Activated CD4-positive, alpha-beta T cell treated with anti-CD3 and anti-CD28 coated beads, Interleukin-2, amount 50 U/mL, for 4 hours (primary cell): ENCODE results near the gene EPN3.

ENCODE experiments used
- DNase-seq, 2 experiments: peaks; one replicate each; pipeline ENCODE4 v3.0.0-alpha.2; 2020

Gene EPN3

DNA sequence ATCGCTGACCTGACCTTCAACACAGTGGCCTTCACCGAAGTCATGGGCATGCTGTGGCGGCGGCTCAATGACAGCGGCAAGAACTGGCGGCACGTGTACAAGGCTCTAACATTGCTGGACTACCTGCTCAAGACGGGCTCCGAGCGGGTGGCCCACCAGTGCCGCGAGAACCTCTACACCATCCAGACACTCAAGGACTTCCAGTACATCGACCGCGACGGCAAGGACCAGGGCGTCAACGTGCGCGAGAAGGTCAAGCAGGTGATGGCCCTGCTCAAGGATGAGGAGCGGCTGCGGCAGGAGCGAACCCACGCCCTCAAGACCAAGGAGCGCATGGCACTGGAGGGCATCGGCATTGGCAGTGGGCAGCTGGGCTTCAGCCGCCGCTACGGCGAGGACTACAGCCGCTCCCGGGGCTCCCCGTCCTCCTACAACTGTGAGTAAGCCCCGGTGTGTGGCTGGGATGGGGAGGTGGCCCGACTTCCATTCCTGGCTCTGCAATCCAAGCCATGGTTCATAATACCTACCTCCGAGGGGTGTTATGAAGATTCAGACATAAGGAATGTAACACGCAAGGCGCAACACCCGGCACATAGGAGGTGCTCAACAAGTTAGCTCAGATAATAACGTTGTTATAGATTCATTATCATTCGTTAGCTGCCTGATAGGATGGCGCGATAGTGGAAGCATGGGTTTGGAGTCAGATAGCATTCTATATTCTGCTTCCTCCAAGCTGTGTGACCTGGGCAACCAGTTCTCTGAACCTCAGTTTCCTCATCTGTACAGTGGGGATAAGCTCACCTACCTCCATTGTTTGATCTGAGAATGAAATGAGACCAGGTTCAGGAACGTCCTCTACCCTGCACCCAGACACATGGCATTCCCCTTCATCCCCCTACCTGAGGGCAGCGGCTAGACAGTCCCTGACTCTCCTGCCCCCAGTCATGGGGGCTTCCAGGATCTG is 4.4 kb downstream of the EPN3 start:
- no peak for DNase-seq

DNA sequence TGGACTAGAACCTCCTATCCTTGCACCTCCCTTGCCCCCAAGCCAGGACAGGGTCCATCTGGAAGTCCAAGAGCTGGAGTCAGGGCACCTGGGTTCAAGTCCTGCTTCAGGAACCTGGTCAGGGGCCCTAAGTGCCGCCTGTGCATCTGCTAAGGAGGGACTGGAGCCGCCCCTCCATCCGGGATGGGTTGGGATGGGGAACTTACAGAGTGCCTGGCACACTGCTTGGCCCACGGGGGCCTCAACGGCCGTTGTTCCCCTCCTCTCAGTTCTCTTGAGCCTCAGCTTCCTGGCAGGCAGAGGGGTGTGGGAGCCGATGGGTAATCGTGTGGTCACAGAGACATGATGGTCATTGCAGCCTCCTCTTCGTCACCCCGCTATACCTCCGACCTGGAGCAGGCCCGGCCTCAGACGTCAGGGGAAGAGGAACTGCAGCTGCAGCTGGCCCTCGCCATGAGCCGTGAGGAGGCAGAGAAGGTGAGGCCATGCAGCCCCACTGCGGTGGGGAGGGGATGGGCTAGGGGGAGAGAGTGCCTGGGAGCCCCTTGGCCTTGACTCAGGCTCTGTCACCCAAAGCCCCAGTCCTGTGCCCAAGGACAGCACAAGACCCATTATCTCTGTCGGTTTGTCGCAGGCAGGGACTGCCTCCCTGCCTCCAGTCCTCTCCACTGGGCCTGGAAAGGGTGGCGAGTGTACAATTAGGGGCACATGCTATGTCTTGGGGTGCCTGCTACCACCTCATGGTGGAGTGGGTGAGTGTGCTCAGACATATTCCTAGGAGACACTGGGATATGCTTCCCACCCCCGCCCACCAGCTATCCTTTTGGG is 5.4 kb downstream of the EPN3 start:
- DNase-seq = no peak

DNA sequence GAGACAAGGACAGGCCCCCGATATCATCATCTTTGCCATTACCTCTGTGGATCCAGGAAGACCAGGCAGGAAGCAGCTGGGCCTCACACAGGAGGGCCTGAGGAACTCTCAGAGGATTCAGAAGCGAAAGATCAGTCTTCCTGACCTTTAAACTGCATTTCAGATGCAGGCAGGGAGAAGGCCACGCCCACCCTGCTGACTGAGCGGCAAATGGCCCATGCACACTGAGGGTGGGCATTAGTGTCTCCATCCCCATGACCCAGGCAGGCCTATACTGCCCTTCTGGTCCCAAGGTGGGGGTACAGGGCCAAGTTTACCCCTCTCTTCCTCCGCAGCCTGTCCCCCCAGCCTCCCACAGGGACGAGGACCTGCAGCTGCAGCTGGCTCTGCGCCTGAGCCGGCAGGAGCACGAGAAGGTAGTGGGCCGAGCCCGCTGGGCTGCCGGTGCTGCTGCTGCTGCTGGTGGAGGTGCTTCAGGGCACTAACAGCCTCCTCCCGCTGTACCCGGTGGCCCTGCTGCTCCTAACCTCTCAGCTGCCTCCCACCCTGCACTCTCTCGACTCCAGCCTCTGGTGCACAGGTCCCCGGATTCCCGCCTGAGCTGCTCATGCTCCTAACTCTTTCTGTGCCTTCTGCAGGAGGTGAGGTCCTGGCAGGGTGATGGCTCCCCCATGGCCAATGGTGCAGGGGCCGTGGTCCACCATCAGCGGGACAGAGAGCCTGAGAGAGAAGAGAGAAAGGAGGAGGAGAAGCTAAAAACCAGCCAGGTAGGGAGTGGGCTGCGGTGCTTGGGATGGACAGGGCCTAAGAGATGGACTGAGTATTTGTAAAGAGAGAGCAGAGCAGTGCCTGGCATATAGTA is 6.2 kb downstream of the EPN3 start:
- DNase-seq = no peak

DNA sequence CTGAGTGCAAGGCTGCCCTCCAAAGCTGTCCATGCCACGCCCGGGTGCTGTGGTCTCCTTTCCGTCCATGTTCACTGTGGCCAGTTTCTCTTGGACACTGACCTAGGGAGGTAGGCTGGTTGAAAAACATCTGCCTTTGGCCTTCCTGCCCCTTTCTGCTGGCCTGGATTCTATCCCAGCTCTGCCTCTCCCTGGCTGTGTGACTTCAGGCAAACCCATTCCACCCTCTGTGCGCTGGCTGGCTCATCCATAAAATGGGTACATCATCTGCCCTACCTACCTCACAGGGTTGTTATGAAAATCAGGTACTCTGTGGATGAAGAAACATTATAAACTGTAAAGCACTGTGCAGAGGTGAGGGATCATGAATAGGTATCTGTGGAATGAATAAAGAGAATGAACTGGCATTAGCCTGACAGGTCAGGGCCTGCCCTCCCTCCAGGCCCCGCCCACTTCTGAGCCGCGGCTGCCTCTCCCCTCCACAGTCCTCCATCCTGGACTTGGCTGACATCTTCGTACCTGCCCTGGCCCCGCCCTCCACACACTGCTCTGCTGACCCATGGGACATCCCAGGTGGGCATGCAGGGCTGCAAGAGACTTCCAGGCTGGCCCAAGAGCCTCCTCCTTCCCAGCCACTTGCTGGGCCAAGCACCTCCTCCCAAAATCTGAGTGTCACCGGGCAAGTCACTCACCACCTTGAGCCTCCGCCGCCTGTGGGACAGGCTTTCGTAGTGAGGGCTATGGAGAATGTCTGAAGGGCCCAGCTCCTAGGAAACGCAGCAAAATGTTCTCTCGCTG is 7.4 kb downstream of the EPN3 start:
- no peak for DNase-seq

DNA sequence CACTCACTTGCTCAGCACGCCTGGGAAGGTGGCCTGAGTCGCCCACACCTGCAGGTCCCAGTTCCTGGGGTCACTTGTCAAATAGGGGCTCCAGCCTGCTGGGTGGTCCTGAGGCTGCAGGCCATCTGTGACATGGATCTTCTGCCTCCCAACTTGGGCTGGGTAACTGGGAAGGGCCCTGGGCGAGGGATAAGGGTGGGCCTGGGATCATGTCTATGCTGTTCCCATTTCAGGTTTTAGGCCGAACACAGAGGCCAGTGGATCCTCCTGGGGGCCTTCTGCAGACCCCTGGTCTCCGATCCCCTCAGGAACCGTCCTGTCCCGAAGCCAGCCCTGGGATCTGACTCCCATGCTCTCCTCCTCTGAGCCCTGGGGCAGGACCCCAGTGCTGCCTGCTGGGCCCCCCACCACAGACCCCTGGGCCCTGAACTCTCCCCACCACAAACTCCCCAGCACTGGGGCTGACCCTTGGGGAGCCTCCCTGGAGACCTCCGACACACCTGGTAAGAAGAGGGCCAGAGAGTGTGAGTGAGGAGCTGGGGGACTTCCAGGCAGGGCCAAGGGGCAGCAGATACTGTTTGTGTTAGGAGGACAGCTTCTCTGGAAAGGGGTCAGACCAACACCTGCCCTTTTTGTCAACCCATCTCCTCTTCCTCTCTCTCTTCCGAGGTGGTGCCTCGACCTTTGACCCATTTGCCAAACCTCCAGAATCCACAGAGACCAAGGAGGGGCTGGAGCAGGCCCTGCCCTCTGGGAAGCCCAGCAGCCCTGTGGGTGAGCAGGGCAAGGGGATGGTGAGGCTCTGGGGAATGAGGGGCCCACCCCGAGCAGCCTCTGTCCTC is 8.2 kb downstream of the EPN3 start:
- no peak for DNase-seq

DNA sequence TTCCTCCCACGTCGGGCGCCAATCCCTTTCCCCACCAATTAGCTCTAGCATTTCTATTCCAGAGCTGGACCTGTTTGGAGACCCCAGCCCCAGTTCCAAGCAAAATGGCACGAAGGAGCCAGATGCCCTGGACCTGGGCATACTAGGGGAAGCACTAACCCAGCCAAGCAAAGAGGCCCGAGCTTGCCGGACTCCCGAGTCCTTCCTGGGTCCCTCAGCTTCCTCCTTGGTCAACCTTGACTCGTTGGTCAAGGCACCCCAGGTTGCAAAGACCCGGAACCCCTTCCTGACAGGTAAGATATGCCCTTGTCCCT is 8.8 kb downstream of the EPN3 start:
- DNase-seq = no peak

DNA sequence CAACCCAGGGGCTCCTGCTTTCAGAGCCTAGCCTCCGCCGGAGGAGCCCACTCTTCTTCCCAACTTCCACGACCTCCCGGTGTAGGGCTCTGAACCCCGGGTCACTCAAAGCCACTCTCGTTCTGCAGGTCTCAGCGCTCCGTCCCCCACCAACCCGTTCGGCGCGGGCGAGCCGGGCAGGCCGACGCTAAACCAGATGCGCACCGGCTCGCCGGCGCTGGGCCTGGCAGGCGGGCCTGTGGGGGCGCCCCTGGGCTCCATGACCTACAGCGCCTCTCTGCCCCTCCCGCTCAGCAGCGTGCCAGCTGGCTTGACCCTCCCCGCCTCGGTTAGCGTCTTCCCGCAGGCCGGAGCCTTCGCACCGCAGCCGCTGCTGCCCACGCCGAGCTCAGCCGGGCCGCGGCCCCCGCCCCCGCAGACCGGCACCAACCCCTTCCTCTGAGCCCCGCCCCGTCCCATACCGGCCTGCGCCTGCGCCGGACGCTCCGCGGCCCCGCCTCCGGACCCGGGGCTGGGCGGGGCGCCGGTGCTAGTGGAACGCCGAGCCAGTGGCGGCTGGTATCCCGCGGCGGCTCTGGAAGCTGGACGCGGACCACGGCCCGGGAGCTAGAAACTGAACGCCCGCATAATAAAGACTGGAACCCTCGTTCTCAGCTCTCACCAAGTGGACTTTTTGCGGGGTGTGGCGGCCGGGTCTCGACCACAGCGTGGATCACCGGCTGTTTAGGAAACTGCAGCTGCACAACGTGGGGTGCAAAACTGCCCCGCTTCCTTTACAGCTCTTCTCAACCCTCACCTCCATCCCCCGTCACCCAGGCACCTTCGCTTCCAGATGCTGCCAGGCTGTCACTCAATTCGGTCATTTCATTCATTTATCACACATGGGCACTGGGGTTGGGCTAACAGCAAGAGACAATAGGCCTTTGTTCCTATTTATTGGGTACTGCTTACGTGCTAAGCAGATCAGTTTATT is 9.5 kb downstream of the EPN3 start:
- peak; percentile 72 to 74 for DNase-seq

DNA sequence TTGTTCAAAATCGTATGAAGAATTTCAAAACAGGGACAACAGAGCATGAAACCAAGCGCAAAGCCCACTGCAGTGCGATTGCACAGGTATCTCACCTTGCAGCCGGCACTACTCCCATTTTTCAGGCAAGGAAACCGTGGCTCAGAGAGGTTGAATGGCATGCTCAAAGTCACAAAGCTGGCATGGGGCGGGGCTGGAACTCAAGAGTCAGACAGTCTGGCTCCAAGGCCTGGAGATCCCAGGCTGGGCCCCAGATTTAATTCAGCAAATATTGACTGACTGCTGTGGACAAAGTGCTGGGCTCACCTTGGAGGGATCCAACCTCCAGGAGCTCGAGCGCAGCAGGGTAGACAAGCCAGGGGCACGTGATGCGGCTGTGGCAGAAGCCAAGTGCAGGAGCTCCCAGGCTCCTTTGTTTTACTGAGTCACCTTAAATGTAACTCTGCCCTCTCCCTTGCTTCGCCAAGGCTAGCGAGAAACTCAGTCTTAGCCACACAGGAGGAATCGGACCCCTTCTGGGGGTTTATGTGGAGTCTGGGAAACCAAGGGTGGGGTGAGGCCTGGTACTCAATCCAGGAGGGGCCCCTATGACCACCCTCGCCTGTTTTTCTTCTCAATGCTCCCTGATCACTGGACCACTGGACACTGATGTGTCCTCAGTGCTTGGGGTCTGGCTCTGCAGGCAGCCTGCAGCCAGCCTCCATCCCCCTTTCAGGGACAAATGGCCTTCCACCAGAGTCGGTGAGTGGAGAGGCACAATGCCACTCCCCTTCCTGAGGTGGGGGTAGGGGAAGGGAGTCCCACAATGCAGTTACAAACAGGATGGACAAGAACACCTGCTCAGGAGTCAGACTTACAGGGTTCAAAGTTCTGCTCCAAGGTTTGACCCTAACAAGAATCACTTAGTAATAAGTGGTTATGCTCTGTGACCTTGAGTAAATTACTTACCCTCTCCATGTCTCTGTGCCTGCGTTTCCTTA is 10.6 kb downstream of the EPN3 start:
- DNase-seq = no peak

DNA sequence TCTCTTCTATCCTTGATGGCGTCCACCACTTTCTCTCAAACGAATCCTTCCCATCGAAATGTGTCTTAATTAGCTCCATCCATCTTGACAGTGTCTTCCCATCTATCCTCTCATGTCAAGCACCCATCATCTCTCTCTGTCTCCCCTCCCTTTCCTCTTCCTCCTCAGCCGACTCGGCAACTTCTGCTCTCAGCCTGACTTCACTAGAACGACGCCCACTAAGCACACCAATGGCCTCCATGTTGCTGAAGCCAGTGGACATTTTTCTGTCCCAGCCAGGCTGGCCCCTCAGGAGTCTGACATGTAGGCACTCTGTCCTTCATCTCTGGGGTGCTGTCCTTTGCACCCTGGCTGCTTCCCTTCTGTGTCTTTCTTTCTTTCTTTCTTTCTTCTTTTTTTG is 12.0 kb downstream of the EPN3 start:
- DNase-seq = no peak

DNA sequence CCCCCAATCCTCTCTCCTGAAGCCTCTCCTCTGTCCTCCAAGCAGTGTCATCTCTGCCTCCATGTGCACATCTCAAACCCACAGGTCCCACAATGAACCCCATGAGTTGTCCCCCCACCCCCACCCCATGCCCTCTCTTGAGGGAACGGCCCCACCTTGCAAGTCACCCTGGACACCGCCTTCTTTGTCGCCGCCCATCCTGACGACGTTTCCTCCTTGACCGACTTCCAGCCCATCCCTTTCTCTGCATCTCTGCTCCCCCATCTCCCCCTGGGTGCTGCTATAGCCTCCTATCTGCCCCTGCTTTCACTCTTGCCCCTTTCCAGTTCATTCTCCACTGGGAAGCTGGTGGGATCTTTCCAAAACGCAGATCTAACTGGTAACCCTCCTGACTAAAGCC is 12.8 kb downstream of the EPN3 start:
- no peak for DNase-seq

DNA sequence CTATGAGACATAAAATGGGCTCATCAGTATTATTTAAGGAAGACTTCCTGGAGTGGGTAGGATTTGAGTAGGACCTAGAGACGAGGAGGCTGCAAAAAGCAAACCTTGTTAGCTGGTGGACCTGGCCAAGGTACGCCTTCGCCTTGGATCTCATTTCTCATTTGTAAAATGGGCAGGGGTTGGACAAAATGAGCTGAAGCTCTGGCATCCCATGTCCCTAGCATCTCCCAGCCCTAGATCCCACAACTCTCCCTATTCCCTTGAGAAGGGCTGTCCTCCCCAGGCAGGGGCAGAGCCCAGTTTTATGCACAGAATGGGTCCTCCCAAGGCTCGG is 14.1 kb downstream of the EPN3 start:
- DNase-seq = no peak

DNA sequence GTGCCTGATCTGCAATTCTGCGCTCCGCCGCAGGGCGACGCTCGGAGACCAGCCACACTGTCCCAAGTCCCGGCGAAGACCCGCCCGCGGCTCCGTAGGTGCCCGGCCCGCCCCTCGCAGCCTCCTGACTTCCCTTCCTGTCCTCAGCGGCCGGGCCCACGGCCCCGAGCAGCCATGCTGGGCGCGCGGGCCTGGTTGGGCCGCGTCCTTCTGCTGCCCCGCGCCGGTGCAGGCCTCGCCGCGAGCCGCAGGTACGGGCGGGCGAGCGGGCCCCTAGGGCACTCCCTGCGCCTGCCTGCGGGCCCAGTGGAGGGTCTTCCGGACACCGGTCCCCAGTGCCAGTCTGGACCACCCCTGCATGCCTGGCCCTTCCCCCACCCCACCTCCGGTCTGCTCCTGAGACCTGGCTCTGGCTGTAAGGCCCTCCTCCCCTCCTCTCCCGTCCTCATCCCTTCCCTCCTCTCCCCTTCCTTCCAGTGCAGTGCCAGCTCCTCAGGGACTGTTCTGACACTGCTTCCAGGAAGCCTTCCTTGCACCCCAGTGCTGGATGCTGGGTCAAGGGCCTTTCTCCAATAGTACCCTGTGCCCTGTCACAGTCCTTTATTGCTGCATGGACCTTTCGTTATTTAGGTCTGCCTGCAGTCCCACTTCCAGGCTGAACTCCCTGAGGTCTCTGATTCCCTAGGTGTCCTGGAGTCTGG is 14.7 kb downstream of the EPN3 start, which contains the start of gene SPATA20:
Gene SPATA20, plus strand, starts transcription at position 140 of the 701 bp plus-strand sequence. Its CDS starts 35 bp downstream, at position 175.
- DNase-seq = peak; percentile 78

DNA sequence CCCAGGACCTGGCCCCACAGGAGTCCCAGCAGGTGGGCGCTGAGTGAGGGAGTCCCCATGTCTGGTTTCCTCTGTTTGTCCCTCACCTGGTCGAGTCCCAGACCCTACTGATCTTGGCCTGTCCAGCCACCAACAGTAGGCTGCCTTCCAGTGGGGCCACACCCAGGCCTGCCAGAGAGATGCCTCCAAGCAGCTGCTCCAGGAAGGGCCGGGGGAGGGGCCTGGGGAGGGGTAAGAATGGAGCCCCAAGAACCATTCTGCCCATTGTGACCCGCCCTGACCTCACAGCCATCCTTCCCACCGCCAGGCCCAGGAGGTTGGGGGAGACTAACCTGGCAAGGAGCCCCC is 15.2 kb downstream of the EPN3 start:
- no peak for DNase-seq

DNA sequence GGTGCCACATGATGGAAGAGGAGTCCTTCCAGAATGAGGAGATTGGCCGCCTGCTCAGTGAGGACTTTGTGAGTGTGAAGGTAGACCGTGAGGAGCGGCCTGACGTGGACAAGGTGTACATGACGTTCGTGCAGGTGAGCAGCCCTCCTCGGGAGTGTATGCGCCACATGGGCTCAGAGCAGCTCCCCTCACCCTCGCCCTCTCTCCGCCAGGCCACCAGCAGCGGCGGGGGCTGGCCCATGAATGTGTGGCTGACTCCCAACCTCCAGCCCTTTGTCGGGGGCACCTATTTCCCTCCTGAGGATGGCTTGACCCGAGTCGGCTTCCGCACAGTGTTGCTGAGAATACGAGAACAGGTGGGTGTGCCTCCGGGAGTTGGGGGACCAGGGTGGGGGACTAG is 16.3 kb downstream of the EPN3 start:
- no peak for DNase-seq

DNA sequence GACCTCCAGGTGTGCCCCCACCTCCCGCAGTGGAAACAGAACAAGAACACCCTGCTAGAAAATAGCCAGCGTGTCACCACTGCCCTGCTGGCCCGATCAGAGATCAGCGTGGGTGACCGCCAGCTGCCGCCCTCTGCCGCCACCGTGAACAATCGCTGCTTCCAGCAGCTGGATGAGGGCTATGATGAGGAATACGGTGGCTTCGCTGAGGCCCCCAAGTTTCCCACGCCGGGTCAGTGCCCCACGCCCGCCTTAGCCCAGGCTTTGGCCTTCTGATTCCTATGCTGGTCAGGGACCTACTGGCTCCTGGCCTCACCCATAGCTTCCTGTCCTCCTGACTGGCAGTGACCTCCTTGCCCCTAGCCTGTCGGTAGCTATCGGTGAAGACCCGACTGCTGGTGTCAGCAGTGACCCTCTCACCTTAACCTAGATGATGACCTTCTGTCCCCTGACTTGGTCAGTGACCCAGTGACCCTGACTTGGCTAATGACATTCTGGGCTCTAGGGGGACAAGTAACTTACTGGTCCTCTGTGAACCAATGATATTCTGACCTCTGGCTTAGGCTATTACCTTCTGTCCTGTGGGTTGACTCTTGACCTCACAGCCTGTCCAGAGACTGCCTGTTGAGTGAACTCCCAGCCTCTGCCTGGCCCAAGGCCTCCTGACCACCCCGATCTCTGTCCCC is 16.9 kb downstream of the EPN3 start:
- no peak for DNase-seq

DNA sequence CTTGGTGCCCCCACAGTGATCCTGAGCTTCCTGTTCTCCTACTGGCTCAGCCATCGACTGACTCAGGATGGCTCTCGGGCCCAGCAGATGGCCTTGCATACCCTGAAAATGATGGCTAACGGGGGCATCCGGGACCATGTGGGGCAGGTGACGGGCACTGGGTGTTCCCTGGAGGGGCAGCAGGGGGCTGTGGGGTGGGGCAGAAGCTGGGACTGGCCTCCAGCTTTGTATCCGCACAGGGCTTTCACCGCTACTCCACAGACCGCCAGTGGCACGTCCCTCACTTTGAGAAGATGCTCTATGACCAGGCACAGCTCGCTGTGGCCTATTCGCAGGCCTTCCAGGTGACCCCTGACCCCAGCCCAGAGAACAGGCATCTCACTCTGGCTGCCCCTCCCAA is 17.4 kb downstream of the EPN3 start:
- no peak for DNase-seq

DNA sequence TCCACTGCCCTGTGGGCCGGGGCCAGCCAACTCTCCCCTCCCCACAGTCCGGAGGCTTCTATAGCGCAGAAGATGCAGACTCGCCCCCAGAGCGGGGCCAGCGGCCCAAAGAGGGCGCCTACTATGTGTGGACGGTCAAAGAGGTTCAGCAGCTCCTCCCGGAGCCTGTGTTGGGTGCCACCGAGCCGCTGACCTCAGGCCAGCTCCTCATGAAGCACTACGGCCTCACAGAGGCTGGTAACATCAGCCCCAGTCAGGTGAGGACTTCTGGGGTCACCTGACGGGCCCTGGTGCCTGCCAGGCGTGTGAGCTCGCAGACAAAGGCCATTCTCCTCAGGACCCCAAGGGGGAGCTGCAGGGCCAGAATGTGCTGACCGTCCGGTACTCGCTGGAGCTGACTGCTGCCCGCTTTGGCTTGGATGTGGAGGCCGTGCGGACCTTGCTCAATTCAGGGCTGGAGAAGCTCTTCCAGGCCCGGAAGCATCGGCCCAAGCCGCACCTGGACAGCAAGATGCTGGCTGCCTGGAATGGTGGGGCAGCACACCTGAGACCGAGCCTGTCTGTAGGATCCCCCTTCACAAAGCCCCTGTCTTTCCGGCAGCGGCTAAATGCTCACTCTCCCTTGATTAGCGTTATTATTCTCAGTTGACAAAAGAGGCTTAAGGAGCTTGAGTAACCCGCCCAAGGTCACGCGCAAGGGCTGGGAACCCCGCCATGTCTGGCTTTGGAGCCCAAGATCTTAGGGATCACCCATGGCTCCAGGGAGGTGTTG is 18.3 kb downstream of the EPN3 start:
- DNase-seq = no peak
